NCI-H1694 (cell line): ENCODE measurements around the gene GP5.

Source experiments
- DNase-seq: peaks from one replicate; lab custom pipeline; 2025; lab: John Stamatoyannopoulos, UW

Gene GP5

DNA sequence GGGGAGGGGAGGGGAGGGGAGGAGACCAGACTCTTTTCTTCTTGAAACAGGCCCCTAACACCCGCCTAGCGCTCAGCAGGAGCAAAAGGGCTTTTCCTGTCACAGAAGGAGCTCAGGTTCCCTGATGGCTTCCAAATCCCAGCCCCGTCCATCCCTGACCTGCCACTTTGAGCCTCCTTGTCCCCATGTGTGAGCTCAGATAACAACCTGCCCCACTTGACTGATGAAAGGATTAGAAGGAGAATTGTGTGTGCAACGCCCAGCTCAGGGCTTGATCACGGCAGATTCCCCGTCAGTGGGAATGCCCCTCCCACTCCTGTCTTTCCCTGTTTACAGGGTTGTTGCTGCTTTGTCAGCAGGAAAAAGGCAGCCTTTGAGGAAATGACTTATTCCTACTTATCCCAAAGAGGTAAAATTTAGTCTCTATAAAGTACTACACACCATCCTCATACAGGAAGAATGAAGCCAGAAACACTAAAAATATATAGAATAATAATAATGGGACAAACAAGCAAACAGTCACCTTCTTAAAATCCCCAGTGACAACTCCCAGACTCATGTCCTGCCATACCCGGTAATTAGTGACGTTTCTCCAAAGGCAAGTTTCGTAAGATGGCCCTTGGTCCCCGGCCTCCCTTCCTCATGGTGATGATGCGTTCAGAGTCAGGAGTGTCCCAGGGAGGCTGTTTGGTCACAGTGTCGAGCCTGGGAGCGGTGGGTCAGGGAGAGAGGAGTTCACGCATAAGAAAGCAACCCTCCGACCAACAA lies 23.4 kb downstream of the GP5 start:
- DNase-seq, result no peak

DNA sequence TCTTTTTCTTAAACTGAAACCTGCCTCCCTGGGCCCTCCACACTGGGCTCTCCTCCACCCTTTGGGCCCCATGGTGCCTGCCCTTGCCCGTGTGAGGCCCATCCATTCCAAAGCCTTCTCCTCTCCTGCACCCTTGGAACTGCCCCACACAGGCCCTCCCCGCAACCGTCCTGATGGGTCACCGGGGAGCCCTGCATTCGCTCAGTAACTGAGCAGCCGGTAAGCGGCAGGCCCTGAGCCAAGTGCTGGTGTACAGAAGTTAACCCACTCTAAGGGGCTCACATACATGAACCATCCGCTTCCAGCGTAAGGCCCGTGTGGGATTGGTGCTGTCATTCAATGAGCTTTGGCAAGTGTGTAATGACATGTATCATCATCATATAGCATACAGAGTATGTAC lies 24.1 kb downstream of the GP5 start:
- no peak for DNase-seq

DNA sequence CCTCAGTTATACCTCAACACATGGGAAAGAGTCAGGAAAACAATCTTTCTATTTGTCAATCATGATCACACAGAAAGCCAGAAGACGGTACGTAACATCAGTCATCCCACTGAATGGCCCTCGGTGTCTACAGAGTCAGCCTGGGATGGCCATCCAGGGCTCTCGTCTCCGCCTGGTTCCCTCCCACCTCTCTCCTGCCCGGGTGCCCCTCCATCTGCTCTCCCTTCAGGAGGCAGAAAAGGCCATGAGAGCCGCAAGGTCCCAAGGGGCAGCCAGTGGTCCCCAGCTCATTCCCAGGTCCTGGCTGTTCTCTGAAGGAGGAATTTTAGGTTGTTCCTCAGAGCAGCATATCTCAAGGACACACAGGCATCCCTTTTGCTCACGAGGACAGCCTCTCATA lies 25.2 kb downstream of the GP5 start:
- DNase-seq, result no peak

DNA sequence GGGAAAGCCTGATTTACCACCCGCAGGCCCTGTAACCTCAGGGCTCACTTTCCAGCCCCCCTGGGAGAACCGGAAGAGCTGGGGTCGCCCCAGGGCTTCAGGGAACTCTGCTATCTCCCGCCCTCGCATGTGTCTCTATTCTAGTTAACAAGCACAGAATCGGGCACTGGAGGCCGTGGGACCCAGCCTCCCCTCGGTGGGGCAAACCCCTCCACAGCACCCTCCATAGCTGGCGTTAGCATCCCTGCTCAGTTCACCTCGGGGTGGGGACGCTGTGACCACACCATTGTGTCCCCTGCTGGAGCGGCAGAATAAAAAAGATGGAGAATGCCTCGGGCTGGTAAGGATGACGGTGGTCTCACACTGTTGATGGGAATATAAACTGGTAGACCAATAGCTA lies 26.0 kb downstream of the GP5 start:
- no peak for DNase-seq

DNA sequence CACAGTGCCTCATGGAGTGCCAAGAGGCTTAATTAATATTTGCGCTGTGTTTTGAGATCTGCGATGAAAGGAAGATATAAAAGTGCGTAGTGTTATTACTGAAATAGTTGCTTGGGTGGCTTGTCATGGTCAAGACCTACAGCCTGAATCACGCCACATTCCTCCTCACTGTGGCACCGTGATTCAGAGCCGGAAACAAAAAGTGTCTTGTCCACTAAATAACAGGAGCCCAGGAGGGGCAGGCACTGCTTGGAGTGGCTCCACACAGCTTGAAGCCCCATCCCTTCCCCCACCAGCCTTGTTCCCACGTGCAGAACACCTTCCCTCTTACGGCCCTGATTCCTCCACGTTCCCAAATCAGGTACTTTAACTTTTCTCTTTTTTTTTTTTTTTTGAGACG lies 28.3 kb downstream of the GP5 start:
- no peak for DNase-seq

DNA sequence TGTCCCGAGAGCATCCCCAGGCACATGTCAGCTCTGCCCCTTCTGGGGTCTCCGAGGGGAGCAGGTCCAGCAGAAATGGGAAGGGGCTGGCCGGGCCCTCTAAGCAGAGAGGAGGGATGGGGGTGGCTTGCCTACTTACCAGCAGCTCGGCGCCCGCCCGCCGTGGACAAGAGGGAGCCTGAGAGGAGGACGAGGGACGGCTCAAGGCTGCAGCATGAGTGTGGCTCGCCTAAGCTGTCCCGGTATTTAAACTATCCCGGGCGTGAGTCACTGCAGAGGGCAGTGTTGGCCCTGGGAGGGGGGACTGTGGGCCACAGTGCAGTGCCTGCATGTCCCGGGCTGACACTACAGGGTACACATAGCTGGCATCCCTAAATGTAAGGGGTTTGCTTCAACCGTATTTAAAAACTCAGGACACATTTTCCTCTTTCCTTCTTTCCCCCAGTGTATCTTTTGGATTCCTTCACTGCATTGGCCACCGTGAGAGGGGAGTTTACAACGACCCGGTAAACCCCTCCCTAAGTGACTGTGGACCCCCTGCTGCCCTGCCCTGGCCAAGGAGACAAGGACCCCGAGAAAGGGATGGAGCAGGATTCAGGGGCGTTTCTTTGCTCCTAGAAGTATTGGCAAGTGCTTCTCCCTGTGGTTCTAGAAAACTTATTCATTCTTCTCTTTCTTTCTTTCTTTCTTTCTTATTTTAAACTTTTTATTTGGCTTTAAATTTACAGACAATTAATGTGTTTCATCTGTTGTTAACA lies 29.4 kb downstream of the GP5 start, which contains the start of gene LRRC15:
TSS of gene LRRC15 (minus strand) at position 222 of the 758 bp plus-strand sequence. CDS start 8,700 bp downstream, outside the sequence.
- no peak for DNase-seq

DNA sequence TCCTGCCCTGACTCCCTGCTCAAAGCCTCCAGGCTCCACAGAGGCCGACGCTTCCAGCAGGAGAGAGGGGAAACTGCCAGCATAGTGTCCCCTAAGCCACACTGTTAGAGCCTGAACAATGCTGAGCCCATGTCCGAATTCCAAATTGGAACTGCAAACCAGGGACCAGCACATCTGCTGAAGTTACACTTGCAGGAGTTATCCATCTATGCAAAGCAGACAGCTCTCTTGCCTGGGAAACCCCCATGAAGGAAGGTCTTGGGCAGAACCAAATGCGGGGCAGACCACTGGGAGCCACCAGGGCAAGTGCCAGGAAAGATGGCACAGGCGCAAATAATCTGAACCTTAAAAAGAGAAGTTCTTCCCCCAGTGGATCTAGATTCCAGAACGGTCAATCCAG lies 30.1 kb downstream of the GP5 start:
- no peak for DNase-seq

DNA sequence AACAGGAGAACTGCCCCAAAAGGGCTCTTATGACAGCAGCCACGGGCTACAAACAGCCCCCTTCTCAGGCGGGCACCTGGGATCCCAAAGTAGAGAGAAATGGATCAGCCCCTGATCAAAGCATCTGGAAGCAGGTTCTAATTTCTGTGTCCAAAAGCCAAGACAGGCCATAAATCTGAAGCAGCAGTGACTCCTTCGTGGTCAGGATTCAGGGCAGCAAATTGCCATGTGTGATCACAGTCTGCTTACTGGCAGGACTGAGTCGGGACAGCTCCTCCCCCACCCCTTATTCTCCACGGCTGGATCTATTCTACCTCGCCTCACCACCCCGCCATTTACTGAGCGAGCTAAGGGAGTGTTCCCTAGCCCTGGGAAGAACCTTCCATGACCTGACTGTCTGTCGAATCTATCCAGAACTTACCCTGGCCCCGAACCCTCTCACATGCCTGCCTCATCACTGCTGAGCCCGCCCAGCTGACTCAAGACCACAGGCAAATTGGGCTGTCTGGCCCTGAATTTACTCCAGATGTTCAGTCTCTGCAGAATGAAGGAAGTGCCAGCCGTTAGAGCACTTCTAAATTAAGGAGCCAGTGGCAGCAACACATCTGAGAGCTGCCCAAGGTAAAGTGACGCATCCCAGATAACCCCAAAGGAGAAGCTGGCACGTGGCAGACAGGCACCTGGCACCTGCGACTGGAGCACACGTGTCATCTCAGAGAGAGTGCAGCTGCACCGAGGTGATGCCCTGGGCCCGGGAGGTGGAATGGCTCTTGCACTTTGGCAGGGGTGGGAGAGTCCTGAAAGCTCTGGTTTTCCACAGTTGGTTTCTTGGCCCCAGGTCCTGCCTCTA lies 30.8 kb downstream of the GP5 start:
- DNase-seq, result no peak

DNA sequence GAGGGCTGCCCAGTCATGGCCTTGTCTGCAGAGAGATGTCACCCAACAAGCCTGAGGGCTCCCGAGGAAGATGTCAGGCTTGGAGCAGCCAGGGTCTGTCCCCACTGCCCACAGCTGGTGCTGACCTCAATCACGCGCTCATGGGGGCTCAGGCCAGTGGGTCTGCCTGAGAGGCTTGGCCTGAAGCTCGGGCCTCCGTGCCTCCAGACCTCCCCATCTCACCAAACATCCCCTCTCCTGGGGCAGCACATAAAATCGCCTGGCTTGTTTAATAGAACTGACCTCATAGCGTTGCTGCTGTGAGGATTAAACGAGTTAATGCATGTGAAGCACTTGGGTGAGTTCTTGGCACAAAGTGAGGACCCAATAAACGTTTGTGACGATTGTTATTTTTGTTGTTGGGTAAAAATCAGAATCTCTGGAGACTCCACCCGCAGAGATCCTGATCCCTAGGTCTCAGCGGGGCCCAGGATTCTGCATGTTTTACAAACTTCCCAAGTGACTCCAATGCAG lies 33.0 kb downstream of the GP5 start:
- no peak for DNase-seq

DNA sequence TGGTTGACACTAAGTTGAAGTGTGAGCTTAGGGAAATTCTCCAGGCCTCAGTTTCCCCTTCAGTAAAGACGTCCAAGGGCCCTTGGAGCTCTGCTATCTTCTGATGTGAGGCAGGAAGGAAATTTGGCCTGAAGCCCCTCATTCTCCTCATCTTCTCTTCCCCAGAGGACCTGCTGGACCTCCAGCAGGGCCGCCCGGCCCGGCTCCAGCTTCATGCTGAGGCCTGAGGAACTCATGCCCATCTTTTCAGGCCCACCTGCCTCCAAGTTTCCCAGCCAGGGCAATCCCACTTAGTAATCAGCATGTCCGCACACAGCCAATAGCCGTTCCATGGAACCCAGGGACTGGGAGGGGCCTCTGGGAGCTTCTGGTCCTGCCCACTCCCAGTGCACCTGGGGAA lies 33.5 kb downstream of the GP5 start:
- no peak for DNase-seq

DNA sequence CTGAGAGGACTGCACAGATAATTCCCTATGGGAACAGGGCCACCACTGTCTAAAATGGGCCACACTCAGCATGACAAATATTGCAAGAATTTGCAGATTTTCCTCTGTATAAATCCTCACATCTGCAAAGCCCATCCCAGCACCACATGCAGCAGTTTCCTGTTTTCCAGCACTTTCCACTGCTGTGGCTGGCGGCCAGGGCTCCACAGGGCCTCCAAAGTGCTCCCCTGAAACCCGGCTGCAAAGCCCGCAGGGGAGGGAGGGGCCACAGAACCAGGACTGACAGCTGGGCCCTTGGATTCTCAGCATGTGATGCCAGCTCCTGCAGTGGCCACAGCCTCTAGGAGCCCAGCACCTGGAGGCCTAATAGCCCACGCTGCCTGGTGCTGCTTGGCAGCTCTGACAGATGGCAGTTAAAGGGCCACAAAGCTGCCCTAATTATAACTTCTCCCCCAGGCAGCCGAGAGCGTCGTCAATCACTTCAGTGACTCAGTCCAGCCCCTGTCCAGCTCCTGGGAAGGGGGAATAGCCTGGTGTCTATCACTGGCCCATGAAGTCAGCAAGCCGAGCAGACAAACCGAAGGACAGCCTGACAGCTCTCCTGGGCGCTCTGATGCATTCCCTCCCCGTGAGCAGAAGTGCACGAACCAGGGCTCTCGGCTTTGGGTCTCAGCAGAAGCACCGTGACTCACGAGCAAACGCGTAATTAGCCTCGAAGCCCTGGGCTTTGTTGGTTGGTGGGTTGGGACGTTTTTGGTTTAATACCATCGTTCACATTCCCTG lies 34.2 kb downstream of the GP5 start:
- peak; percentile 51 for DNase-seq

DNA sequence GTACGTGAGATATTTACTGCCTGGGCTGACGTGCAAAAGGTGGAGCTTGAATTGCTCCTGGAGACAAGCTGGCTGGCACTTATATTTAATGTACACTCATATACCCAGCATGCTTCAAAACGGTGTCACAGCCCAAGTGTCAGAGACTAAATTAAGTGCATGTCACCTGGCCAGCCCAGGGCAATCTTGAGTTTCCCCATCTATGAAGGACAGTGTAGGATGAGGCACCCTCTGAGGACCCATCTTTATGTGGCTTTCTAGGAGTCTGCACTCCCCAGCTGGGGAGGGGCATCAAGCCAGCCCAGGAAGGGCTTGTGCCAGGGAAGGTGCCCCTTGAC lies 34.8 kb downstream of the GP5 start:
- no peak for DNase-seq

DNA sequence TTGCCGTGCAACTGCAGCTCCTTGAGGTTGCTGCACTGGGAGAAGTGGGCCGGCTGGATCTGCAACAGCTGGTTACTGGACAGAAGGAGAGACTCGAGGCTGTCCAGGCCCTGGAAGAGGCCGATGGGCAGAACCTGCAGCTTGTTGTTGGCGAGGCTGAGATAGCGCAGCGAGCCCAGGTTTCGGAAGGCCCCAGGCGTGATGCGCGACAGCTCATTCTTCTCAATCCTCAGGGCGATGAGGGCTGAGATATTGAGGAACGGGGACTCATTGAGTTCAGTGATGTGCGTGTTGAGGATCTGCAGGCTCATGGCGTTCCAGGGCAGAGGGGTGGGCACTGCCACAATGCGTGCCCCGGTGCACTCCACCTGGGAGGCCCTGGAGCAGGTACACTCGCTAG lies 38.5 kb downstream of the GP5 start:
- no peak for DNase-seq

DNA sequence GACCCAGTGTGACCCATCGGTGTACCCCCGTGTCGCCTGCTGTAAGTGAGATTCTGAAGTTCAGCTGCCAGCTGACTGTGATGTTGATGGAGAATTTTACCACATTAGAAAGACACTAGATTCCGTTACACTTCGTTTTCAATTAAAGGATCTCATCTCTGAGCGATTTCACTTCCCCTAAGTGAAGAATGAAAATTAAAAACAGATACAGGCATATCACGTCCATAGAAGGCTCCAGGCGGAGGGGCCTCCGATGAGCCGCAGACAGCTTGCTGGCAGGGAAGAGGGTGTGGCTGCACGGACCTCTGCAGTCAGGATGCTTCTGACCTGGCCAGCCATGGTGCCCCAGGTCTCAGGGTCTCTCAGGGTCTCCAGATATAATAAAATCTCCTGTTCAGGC lies 41.4 kb downstream of the GP5 start:
- DNase-seq, result no peak

DNA sequence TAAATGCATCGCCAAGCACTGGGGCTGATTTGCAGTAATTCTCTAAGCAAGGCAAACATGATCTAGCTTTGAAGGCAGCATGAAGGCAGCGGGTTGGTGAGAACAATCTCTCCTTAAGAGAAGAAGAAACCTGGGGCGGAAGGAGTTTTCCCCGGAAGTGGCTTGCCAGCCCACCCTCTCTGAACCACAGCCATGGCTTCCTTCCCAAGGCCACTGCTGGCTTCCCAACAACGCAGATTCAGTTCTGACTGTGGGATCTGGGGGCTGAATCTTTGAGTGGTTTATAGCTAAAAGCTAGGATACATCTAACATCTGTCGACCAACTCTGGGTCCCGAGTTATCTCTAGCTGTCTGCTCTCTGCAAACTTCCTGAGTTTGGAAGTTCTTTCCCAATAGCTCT lies 43.7 kb downstream of the GP5 start:
- DNase-seq, result no peak

DNA sequence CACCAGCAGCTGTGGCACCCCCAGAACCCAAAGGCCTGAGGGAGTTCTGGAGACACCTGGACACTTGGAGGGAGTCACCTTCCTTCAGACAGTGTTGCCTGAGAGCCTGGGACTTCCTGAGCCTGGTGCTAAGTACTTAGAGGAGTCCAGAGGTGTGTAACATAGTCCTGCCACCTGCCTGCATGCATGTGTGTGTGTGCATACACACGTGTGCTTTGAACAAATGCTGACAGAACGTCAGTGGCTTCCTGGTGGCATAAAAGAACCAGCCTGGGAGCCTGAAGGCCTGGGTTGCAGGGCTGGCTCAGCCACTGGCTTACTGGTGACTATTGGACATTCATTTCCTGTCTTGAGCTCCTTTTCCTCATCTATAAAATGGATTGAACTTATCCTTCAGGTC lies 44.8 kb downstream of the GP5 start:
- DNase-seq, result no peak

DNA sequence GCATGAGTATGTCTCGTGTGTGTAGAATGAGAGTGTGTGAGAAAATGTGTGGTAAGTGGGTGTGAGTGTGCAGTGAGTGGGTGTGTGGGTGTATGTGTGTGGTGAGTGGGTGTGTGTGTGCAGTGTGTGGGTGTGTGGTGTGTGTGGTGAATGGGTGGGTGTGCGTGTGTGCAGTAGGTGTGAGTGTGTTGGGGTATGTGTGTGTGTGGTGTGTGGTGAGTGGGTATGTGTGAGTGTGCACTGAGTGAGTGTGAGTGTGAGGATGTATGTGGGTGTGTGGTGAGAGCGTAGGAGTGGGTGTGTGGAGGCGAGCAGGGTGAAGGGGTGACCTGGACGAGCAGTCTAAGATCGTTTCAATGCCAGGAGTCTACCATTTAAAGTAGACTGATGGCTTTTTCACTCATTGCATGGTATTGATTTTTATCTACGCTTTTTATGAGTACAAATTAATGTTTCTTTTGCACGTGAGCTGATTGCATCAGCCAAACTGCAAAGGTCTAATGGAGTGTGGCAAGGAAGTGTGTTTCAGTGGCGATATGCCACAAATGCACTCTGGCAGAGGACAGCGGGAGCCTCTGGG lies 46.3 kb downstream of the GP5 start:
- no peak for DNase-seq

DNA sequence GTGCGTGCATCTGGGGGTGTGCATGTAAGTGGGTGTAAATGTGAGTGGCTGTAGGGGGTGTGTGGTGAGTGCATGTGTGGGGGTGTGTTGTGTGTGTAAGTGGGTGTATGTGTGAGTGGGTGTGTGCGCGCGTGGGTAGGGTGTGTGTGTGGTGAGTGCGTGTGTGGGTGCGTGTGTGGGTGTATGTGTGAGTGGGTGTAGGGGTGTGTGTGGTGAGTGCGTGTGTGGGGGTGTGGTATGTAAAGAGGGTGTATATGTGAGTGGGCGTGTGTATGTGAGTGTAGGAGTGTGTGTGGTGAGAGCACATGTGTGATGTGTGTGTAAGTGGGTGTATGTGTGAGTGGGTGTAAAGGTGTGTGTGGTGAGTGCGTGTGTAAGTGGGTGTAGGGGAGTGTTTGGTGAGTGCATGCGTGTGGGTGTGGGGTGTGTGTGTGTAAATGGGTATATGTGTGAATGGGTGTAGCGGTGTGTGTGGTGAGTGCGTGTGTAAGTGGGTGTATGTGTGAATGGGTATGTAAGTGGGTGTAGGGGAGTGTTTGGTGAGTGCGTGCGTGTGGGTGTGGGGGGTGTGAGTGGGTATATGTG lies 47.0 kb downstream of the GP5 start:
- no peak for DNase-seq

DNA sequence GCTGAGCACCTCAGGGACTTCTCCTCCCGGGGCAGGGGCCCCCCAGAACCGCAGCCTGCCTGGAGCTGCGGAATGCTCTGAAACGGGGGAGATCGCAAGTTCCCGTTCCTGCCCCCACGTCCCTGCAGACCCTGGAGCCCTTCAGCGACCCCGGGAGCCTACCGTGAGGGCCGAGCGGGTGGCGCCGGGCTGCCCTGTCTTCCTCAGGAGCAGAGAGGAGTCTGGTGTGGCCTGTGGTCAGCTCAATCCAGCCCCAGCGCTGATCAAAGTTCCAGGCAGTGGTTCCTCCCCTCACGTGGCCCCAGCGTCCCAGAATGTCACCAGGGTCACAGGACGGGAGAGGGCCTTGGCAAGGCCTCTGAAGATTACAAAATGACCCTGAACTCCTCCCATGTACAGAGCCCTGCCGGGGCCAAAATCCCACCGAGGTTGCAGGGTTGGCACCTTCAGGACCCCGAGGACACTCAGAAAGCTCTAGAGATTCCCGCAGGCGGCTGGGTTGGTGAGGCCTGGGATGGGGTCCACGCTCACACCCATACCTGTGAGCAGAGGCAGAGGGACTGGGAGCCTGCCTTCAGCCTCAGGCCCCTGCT lies 47.9 kb downstream of the GP5 start, which contains the start of gene CPN2:
TSS of gene CPN2 (minus strand) at position 249 of the 593 bp plus-strand sequence. CDS start 8,626 bp downstream, outside the sequence.
- DNase-seq, result no peak

DNA sequence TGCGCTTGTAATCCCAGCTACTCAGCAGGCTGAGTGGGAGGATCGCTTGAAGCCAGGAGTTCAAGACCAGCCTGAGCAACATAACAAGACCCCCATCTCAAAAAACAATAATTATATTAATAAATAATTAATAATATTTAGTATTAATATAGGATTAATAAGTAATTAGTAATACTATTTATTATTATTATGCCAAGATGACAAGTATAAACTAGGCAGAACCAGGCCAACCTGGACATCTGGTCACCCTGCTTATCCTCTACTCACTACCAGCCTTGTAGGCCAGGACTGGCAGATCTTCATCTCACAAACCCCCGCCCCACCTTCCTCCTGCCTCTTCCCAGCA lies 48.4 kb downstream of the GP5 start:
- DNase-seq, result no peak

DNA sequence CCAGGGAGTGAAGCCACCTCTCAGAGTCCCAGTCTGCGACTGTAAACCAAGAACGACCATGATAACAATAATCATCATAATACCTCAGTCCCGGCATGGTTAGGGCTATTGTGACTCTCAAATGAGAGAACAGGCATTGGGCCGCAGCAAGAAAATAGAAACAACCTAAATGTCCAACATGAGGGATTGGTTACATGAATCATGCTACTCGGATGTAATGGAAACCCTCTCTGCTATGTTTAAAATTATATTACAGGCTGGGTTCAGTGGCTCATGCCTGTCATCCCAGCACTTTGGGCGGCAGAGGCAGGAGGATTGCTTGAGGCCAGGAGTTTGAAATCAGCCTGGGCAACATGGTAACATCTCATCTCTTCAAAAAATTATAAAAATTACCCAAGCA lies 50.7 kb downstream of the GP5 start:
- DNase-seq, result no peak
